ENCODE data around the gene DYTN.
"Not testable (repeated sequence)": the region's sequence is repeated elsewhere in the genome, so short reads cannot be mapped to it uniquely, and the experiment has no call there.

The DYTN gene

GRCh38 chr2:206718296-206718695 is at the start of gene DYTN:
DYTN (minus strand) TSS chr2:206718396; CDS start chr2:206718279, 117 bp downstream.
- DNase-seq (ENCODE audit: low read depth) = no peak

- no peak for DNase-seq (ENCODE audit: low read depth)
Measured at GRCh38 chr2:206766057-206766930, 48.1 kb upstream of the DYTN start.

- peak; percentile 69 for DNase-seq (ENCODE audit: low read depth)
Measured at GRCh38 chr2:206765242-206766056, 47.3 kb upstream of the DYTN start, which contains the start of the genes FASTKD2 and MDH1B. FASTKD2 (plus strand) TSS chr2:206765606; CDS start chr2:206766694, 1,088 bp downstream. MDH1B (minus strand) TSS chr2:206765328; CDS start chr2:206765271, 57 bp downstream.

GRCh38 chr2:206764673-206765241 is 46.6 kb upstream of the DYTN start:
- DNase-seq (ENCODE audit: low read depth) = no peak

GRCh38 chr2:206756816-206757215 is 38.6 kb upstream of the DYTN start:
- DNase-seq (ENCODE audit: low read depth) = no peak

- no peak for DNase-seq (ENCODE audit: low read depth)
Measured at GRCh38 chr2:206740800-206741199, 22.6 kb upstream of the DYTN start.

- no peak for DNase-seq (ENCODE audit: low read depth)
Measured at GRCh38 chr2:206739271-206739670, 21.1 kb upstream of the DYTN start.

- DNase-seq (ENCODE audit: low read depth) = no peak
Measured at GRCh38 chr2:206736935-206737334, 18.7 kb upstream of the DYTN start.

- no peak for DNase-seq (ENCODE audit: low read depth)
Measured at GRCh38 chr2:206733341-206733740, 15.1 kb upstream of the DYTN start.

GRCh38 chr2:206728277-206729199 is 10.3 kb upstream of the DYTN start:
- DNase-seq (ENCODE audit: low read depth) = no peak

GRCh38 chr2:206727287-206727686 is 9.1 kb upstream of the DYTN start:
- DNase-seq (ENCODE audit: low read depth) = no peak

GRCh38 chr2:206723288-206723687 is 5.1 kb upstream of the DYTN start:
- no peak for DNase-seq (ENCODE audit: low read depth)

GRCh38 chr2:206721256-206721920 is 3.2 kb upstream of the DYTN start:
- no peak for DNase-seq (ENCODE audit: low read depth)

GRCh38 chr2:206716623-206717022 is 1.6 kb downstream of the DYTN start:
- DNase-seq (ENCODE audit: low read depth) = no peak

GRCh38 chr2:206715183-206715582 is 3.0 kb downstream of the DYTN start:
- not testable (repeated sequence) for DNase-seq (ENCODE audit: low read depth)

GRCh38 chr2:206713746-206714145 is 4.5 kb downstream of the DYTN start:
- DNase-seq (ENCODE audit: low read depth) = no peak

GRCh38 chr2:206708286-206708685 is 9.9 kb downstream of the DYTN start:
- DNase-seq (ENCODE audit: low read depth) = no peak

GRCh38 chr2:206707164-206707701 is 11.0 kb downstream of the DYTN start:
- no peak for DNase-seq (ENCODE audit: low read depth)

GRCh38 chr2:206701952-206702605 is 16.1 kb downstream of the DYTN start:
- no peak for DNase-seq (ENCODE audit: low read depth)

GRCh38 chr2:206700156-206700555 is 18.0 kb downstream of the DYTN start:
- no peak for DNase-seq (ENCODE audit: low read depth)

Data from stimulated activated CD8-positive, alpha-beta memory T cell treated with anti-CD3 and anti-CD28 coated beads, Interleukin-15, amount 100 ng/mL, for 24 hours (primary cell).